GM21367 (cell line): ENCODE results near the gene CORO1C.
A peak's percentile ranks its signal among the peaks of the same experiment; 100 is the strongest.
"Not testable (repeated sequence)": the region's sequence is repeated elsewhere in the genome, so short reads cannot be mapped to it uniquely, and the experiment has no call there.

Experiments used
- ATAC-seq: cut with Tn5 transposase; IDR thresholded peaks from one replicate; pipeline ENCODE4 v1.9.1; 2021; ENCODE audit not compliant: unreplicated experiment

The CORO1C gene

DNA sequence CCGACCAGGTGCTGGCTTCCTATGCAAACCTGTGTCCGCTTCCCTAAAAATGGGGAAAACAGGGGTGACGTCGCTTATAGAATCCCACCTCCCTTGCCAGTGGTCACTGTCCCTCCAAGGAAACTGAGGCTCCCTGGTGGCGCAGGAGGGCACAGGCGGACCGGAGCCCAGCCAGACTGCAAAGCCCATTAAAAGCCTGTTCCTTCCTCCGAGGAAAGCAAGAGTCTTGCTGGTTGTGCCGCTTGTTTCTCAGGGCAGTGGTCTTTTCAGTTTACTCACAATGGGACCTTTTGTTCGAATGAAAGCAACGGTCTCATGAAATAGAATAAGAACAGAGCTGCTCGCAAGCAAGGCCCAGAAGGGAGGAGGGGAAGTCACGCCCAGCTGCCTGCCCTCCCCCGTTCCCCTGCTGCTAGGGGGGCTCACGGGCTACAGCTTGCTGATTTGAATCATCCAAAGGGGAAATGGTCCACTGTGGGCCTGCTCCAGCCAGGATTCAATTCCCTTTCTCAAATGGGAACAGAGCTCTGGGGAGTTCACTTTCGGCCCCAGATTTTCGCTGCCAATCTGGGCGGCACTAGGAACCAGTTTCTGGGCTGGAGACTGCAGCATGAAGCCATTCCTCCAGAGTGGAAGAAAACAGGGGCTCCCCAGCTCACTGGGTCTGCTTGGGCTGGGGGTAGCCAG is 93.0 kb downstream of the CORO1C start:
- no peak for ATAC-seq

DNA sequence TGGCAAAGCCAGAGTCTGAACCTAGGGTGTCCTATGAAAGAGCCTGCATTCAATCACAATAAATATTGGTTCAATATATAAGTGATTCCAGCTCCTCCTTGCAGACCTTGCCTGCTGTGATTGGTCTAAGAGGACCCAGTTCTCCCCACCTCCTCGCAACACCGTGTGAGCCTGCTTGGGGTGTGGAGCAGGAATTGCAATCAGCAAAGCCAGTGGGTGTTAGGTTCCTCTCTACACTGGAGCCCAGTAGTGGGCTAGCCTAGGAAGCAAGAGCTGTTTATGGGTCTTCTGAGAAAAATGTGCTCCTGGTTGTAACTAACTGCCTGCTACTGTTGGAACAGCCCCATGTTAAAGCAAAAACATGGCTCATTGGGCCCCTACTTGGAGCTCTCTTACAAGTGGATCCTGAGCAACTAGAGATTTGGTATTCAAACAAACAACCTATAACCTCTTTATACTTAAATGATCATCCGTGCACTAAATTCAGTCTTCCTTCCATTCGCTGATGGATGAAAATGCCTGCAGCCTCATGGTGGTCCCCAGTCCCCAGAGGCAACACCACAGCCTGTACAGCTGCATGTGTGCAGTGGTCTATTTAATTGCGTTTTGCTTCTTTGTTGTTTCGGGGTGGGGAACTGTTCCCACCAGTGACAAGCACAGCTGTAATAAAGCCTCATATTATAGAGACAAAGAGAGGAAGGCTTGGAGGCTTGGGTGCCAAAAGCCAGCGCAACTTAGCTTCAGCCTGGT is 93.9 kb downstream of the CORO1C start:
- ATAC-seq = no peak

DNA sequence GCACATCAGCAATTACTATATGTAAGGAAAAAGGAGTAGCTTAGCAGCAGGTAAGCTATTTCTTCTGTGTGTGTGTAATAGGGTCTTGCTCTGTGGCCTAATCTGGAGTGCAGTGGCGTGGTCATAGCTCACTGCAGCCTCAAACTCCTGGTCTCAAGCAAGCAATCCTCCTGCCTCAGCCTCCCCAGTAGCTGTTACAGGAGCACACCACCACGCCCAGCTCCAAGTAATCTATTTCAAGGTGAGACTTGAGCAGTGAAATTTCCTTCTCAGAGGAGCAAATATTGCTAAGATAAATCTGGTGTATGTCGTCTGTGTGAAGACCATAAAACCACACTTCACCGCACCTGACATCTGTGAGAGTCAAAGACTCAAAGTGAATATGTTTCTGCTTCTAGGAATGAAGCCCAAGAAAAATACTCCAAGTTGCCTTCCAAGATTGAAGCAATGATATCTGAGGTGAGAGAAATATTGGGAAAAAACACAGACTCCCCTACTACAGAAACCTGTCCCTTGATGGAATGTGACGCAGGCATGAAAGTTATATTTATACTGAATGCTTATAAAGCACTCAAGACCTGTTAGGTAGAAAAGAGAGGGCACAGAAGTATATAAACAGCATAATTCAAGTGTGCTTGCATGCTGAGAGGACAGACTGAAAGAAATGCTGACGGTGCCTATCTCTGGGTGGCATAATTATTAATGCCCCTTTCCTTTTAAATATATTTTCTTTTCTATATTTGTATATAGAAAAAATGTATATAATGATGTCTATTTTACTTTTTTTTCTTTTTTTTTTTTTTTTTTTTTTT is 95.1 kb downstream of the CORO1C start:
- no peak for ATAC-seq

DNA sequence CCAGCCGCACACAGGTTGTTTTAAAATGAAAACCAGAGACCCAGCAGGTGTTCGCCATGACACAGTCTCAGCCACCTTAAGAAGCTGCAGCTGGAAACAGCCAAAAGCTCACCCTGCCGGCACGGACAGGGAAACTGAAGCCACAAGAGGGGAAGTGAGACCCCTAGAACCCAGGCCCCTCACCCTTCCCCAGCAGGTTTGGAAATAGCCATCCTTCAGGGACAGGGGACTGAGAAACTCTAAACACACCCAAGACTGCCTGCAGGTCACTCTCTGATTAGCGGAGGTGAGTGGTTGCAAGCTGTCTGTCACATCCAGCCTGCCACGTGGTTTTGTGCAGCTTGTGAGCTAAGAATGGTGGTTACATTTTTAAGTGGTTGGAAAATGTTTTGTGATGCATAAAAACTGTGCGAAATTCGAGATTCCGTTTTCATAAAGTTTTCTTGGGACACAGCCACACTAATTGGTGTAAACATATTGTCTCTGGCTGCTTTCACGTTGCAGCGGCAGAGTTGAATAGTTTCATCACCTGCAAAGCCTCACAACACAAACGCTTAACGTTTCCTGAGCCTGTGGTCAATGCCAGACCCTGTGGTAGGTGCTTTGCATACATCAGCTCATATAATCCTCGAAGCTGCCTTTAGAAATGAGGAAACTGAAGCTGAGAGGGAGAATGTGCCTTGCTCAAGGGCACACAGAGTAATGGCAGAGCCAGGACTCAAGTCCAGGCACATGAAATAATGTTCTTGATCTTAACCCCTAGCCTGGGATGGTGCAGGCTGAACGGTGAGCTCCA is 95.9 kb downstream of the CORO1C start:
- peak; percentile 45 for ATAC-seq

DNA sequence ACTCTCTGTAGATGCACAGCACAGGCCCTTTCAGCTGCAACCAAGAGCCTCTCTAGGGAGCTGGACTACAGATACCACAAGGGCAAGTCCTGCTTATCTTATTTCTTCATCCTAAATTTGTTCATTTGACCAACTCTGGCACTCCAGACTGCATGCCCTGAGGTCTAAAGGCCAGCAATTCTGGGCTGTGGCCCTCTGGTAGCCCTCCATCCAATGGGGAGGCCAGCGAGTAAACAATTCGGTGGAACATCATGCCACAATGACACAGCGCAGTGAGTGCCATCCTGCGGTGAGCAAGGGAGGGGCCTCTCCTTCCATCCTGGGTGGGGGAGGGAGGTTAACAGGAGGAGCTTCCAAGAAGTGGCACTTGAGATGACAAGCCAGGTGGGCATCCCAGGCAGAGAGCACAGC is 97.0 kb downstream of the CORO1C start:
- no peak for ATAC-seq

DNA sequence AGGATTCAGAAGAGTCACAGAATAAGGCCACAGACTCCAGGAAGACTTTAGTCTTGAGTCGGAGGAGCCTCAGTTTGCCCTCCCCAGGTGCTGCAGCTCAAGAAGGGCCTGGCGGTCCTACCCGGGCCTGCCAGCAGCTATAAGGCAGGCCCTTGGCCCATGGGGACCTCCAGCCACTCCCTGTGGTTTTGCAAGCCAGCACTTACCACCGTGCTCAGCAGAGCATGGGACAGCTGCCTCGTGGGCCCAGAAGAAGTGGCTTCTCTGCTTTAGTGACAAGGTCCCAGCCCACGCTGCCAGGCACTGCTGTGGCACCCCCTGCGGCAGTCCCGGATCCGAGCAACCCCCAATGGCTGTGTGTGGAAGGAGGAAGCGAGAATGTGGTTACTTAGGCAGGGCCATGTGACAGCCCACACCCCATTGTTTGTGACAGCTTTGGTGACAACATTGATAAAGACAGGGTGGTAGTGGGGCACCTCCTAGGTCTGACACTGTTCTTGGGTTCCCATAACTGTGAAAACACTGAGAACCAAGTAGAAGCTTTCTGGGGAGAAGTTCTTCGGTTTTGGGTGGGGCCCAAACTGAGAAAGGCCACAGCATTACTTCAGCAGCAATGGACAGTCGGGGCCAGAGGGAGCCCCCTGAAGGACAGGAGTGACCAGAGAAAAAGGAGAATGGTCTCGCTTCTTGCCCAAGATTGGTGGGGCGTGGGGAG is 97.6 kb downstream of the CORO1C start, which contains the start of gene SELPLG:
TSS of gene SELPLG (minus strand) at position 361 of the 715 bp plus-strand sequence. CDS start 9,587 bp downstream, outside the sequence.
- ATAC-seq = peak; percentile 45

DNA sequence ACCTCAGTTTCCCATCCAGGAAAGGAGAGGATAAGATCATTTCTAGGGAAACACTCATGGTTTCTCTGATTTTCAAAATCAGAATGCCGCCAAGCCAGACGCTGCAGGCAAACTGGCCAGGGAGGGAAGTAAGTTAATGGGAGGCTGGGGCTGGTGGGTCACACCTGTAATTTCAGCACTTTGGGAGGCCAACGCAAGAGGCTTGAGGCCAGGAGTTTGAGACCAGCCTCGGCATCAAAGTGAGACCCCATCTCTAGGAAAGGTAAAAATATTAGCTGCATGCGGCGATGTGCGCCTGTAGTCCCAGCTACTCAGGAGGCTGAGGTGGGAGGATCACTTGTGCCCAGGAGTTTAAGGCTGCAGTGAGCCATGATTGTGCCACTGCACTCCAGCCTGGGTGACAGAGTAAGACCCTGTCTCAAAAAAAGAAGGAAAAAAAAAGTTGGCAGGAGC is 98.2 kb downstream of the CORO1C start:
- no peak for ATAC-seq

DNA sequence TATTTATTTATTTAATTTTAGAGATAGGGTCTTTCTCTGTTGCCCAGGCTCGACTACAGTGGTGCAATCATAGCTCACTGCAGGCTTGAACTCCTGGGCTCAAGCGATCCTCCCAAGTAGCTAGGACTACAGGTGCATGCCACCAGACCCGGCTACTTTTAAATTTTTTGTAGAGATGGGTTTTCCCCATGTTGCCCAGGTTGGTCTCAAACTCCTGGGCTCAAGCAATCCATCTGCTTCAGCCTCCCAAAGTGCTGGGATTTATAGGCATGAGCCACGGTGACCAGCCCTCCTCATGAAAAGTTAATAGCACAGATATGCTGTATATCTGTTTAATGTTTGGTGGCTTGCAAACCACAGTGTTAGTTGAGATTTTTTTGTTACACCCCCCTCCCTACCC is 100.1 kb downstream of the CORO1C start:
- ATAC-seq = not testable (repeated sequence)

DNA sequence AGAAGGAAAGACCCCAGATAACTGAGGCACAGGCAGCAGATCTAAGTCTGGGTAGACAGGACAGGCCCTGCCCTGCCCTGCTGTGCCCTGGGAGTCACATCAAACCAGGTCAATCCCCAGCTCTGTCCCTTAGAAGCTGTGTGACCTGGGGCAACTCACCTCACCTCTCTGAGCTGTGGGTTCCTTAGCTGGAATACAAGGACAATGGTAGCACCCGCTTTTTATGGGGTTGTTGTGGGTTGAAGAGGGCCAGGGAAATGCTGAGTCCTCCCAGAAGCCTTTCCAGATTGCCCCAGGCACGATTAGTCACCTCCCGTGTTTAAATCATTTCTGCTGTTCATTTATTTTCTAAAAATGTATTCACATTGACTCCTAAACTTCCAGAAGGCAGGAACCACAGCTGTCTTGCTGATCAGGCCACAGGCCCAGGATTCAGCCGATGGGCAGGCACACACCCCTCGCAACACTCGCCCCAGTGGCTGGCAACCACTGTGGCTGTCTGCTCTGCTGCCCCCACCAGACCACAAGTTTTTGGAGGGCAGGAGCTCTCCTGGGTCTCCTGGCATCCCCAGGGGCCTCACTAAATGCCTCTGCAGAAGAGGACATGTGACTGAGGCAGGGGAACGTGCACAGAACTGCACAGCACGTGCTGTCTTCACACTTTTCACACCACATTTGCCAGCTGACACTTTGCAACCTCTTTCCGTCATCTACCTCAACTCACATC is 100.7 kb downstream of the CORO1C start:
- no peak for ATAC-seq

DNA sequence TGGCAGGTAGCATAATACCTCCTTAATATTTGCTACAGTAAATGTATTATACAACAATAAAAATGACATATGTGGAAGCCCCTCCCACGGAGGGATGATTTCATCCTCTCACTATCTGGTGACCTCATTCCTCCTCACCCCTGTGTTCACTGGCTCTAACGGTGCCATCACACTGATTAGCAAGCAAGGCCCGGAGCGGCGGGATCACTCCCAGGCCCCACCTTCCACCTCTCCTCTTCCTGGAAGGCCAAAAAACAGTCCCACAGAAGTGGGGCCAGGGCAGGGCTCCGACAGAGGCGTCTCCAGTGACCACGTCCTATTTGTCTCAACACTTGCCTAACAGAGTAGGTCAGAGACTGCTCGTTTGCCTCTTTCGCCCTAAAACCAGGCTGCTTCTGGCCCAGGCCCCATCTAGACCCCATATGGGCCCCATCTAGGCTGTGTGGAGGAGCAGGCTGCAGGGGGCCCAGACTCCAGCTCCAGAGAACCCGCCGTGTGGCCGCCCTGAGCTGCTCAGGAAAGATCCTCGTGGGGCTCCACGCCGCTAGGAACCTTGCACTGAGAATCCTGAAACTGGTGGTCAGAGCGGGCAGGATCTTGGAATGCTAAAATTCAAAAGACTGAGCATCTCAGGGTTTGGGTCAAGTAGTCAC is 101.4 kb downstream of the CORO1C start:
- no peak for ATAC-seq

DNA sequence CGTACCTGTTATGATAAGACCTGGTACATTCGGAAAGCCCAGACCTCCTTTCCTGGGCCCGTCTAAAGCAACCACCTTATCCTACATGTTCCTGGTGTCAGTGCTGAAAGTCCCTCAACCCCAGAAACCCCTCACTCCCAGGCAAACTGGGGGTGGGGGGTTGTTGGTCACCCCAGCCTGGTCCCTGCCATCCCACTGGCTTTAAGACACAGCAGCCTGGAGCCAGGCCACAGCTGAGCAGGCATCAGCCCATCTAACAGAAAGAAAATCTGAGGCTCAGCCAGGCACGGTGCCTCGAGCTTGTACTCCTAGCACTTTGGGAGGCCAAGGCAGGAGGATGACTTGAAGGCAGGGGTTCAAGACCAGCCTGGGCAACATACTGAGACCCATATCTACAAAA is 102.2 kb downstream of the CORO1C start:
- no peak for ATAC-seq

DNA sequence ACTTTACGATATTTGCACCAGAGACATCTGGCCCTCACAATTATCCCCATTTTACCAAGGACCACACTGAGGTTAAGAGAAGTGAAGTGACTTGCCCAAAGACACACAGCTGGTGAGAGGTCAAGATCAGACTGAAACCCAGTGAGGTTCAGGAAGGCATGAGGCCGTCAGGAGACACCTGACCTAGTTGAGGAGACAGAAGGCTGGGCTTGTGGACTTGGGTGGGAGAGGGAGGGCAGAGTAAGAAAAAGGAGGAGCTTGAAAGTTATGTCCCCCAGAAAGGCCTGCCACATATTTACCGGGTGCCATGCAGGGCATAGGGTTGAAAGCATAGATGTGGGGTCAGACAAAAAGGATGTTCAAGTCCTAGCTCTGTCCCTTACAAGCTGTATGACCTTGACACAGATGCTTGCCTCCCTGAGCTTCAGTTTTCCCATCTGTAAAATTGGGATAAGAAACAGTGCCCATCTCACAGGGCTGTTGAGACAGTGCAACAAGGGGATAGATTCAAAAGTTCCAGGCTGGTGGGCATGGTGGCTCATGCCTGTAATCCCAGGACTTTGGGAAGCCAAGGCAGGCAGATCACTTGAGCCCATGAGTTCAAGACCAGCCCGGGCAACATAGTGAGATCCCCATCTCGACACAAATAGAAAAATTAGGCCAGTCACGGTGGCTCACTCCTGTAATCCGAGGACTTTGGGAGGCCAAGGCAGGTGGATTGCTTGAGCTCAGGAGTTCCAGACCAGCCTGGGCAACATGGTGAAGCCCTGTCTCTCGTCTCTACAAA is 104.0 kb downstream of the CORO1C start:
- no peak for ATAC-seq

DNA sequence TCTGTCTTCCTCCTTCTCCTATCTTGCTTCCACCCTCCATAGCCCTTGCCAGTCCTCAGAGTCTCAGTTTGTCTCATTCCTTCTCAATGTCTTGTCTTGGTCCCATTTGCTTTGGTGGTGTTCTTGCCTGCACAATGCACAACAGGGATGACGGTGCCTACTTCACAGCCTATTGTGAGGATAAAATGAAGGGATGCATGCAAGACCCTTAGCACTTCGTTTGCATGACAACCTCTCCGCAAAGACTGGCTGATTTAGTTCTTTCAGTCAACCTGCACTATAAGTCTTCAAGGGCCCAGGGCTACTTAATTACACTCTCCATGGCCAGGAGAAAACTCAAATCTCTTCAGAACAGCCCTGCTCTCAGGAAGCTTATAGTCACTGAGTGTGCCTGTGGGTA is 106.1 kb downstream of the CORO1C start:
- ATAC-seq = no peak

DNA sequence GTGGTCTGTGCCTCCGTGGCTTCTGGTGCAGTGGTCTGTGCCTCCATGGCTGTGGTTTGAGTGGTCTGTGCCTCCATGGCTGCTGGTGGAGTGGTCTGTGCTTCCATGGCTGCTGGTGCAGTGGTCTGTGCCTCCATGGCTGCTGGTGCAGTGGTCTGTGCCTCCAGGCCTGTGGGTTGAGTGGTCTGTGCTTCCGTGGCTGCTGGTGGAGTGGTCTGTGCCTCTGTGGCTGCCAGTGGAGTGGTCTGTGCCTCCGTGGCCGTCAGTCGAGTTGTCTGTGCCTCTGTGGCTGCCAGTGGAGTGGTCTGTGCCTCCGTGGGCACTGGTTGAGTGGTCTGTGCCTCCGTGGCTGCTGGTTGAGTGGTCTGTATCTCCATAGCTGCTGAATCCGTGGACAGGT is 107.7 kb downstream of the CORO1C start:
- ATAC-seq = no peak

DNA sequence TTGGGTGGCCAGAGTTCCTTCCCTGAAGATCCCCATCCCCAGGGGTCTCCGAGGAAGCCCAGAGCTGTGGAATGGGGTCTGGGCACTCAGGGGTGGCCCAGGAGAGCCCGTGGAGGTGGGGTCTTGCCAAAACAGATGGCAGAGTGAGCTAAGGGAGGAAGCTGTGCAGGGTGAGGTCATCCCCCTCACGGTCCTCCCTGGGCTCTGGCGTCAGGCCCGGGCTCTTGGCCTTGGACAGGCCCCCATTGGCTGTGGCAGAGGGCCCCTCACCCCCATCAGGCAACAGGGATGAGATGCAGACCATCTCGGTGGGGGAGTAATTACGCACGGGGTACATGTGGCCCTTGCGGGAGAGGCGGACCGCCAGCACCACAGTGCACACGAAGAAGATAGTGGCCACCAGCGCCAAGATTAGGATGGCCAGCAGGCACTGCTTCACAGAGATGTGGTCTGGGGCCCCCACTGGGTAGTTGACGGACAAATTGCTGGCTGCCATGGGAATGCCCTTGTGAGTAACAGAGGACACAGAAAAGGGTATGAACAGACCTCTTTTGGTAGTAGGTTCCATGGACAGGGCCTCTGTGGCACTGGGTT is 108.3 kb downstream of the CORO1C start:
- ATAC-seq = no peak

DNA sequence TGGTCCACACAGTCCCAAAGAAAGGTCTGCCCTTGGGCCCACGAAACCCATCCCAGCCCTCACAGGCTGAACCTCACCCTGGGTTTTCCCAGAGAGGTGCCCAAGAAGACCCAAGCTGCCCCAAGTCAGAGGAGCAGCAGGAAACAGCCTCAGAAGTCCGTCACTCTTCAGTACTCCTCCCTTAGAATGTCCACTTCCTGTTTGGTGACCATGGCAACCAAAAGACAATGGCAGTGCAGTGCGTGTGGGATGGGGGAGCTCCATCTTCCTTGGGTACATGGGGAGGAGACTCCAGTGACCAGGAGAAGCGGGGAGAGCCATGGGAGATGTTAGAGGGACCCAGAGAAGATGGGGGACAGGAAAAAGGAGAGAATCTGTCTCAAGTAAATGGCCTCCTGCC is 108.9 kb downstream of the CORO1C start:
- ATAC-seq = no peak

DNA sequence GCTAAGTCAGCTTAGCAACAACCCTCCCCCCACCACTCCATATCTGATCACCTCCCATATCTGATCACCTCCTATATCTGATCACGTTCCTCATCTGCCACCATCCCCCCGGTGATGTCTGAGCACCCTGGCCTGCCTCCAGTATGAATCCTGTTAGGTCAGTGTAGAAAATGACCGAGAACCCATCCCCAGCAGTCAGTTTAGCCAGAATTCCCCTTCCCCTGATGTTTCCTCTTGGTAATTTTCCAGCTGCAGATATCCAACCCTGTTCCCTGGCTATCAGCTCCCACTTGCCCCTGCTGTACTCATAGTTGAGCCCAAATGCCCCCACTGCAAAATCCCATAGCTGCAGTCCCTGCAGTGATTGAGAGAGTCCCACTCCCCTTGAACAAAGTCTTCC is 110.2 kb downstream of the CORO1C start:
- no peak for ATAC-seq
